ENCODE data around the gene HGFAC. TPM values are rescaled to one million over a fixed set of nuclear protein-coding genes. Genes with fewer than 3 reads are reported as not detected.
"Not testable (repeated sequence)": the region's sequence is repeated elsewhere in the genome, so short reads cannot be mapped to it uniquely, and the experiment has no call there.

HGFAC gene
- total RNA-seq, 1 donor from 2014 or later = not detected

GRCh38 chr4:3407171-3407771 lies 34.5 kb upstream of the HGFAC start:
- Mint-ChIP-seq H3K4me3 (no peak overlapping the region), H3K36me3 (ENCODE audit: low read depth) (no peaks in the 10 kb centered on the region)

GRCh38 chr4:3407930-3408792 lies 33.6 kb upstream of the HGFAC start:
- H3K4me1 Mint-ChIP-seq = no peaks in the 10 kb centered on the region
- no peak for DNase-seq
- intact Hi-C loops (cut with micrococcal nuclease) = no loop called here
- no peaks in the 10 kb centered on the region for H3K36me3 Mint-ChIP-seq (ENCODE audit: low read depth)
- no peak overlapping the region for H3K4me3 Mint-ChIP-seq
- H3K27ac Mint-ChIP-seq = no peak overlapping the region
- no peaks in the 10 kb centered on the region for H3K9me3 Mint-ChIP-seq
- no peaks in the 10 kb centered on the region for H3K27me3 Mint-ChIP-seq

More at GRCh38 chr4:3407171-3407771, 34.5 kb upstream of the HGFAC start:
- Mint-ChIP-seq H3K9me3 (no peaks in the 10 kb centered on the region), H3K27me3 (no peaks in the 10 kb centered on the region), H3K27ac (no peak overlapping the region), H3K4me1 (no peaks in the 10 kb centered on the region)
- intact Hi-C loops (cut with micrococcal nuclease) = no loop called here
- no peak for DNase-seq

- Mint-ChIP-seq H3K4me3 (no peak overlapping the region), H3K27me3 (no peaks in the 10 kb centered on the region), H3K27ac (no peak overlapping the region), H3K4me1 (no peaks in the 10 kb centered on the region), H3K36me3 (ENCODE audit: low read depth) (no peaks in the 10 kb centered on the region), H3K9me3 (no peaks in the 10 kb centered on the region)
- intact Hi-C loops (cut with micrococcal nuclease) = no loop called here
- DNase-seq = no peak
These were observed 32.9 kb upstream of the HGFAC start for GRCh38 chr4:3408793-3409330.

- Mint-ChIP-seq H3K27me3 (no peaks in the 10 kb centered on the region), H3K4me1 (no peaks in the 10 kb centered on the region), H3K27ac (no peak overlapping the region), H3K4me3 (no peak overlapping the region), H3K9me3 (no peaks in the 10 kb centered on the region), H3K36me3 (ENCODE audit: low read depth) (no peaks in the 10 kb centered on the region)
- intact Hi-C loops (cut with micrococcal nuclease) = no loop called here
- no peak for DNase-seq
These were observed 32.1 kb upstream of the HGFAC start for GRCh38 chr4:3409571-3410091.

- Mint-ChIP-seq H3K4me1 (no peaks in the 10 kb centered on the region), H3K27ac (no peak overlapping the region), H3K9me3 (no peaks in the 10 kb centered on the region), H3K4me3 (no peak overlapping the region), H3K27me3 (no peaks in the 10 kb centered on the region), H3K36me3 (ENCODE audit: low read depth) (no peaks in the 10 kb centered on the region)
- intact Hi-C loops (cut with micrococcal nuclease) = no loop called here
- DNase-seq = no peak
These were observed 31.2 kb upstream of the HGFAC start for GRCh38 chr4:3410401-3411135.

GRCh38 chr4:3411190-3411589 lies 30.6 kb upstream of the HGFAC start:
- H3K9me3 Mint-ChIP-seq; H3K27me3 Mint-ChIP-seq; H3K4me3 Mint-ChIP-seq; H3K4me1 Mint-ChIP-seq; DNase-seq; H3K27ac Mint-ChIP-seq; H3K36me3 Mint-ChIP-seq (ENCODE audit: low read depth); intact Hi-C loops (cut with micrococcal nuclease): not testable (repeated sequence)

GRCh38 chr4:3411676-3412075 lies 30.1 kb upstream of the HGFAC start:
- Mint-ChIP-seq H3K9me3 (no peaks in the 10 kb centered on the region), H3K4me3 (no peak overlapping the region), H3K36me3 (ENCODE audit: low read depth) (no peaks in the 10 kb centered on the region), H3K27ac (no peak overlapping the region), H3K27me3 (no peaks in the 10 kb centered on the region), H3K4me1 (no peaks in the 10 kb centered on the region)
- intact Hi-C loops (cut with micrococcal nuclease) = no loop called here
- DNase-seq = no peak

GRCh38 chr4:3412257-3413020 lies 29.3 kb upstream of the HGFAC start:
- H3K4me3 Mint-ChIP-seq = no peak overlapping the region
- no peak overlapping the region for H3K27ac Mint-ChIP-seq
- no peak for DNase-seq

GRCh38 chr4:3413217-3413671 lies 28.5 kb upstream of the HGFAC start:
- Mint-ChIP-seq H3K4me1 (no peaks in the 10 kb centered on the region), H3K36me3 (ENCODE audit: low read depth) (no peaks in the 10 kb centered on the region), H3K4me3 (no peak overlapping the region), H3K27ac (no peak overlapping the region), H3K27me3 (no peaks in the 10 kb centered on the region), H3K9me3 (no peaks in the 10 kb centered on the region)
- intact Hi-C loops (cut with micrococcal nuclease) = no loop called here
- DNase-seq = no peak

More at GRCh38 chr4:3412257-3413020, 29.3 kb upstream of the HGFAC start:
- H3K36me3 Mint-ChIP-seq (ENCODE audit: low read depth) = no peaks in the 10 kb centered on the region
- no peaks in the 10 kb centered on the region for H3K27me3 Mint-ChIP-seq
- intact Hi-C loops (cut with micrococcal nuclease) = no loop called here
- no peaks in the 10 kb centered on the region for H3K4me1 Mint-ChIP-seq
- no peaks in the 10 kb centered on the region for H3K9me3 Mint-ChIP-seq

GRCh38 chr4:3413675-3414420 lies 27.9 kb upstream of the HGFAC start:
- H3K27me3 Mint-ChIP-seq = no peaks in the 10 kb centered on the region
- intact Hi-C loops (cut with micrococcal nuclease) = no loop called here
- no peak for DNase-seq
- no peaks in the 10 kb centered on the region for H3K36me3 Mint-ChIP-seq (ENCODE audit: low read depth)
- no peaks in the 10 kb centered on the region for H3K4me1 Mint-ChIP-seq
- no peak overlapping the region for H3K4me3 Mint-ChIP-seq
- H3K27ac Mint-ChIP-seq = no peak overlapping the region
- no peaks in the 10 kb centered on the region for H3K9me3 Mint-ChIP-seq

GRCh38 chr4:3414421-3415279 lies 27.1 kb upstream of the HGFAC start:
- Mint-ChIP-seq H3K4me1 (no peaks in the 10 kb centered on the region), H3K36me3 (ENCODE audit: low read depth) (no peaks in the 10 kb centered on the region), H3K27me3 (no peaks in the 10 kb centered on the region), H3K4me3 (no peak overlapping the region), H3K27ac (no peak overlapping the region), H3K9me3 (no peaks in the 10 kb centered on the region)
- DNase-seq = no peak
- intact Hi-C loops (cut with micrococcal nuclease) = no loop called here

GRCh38 chr4:3415471-3416141 lies 26.2 kb upstream of the HGFAC start:
- Mint-ChIP-seq H3K4me1 (no peaks in the 10 kb centered on the region), H3K4me3 (no peak overlapping the region), H3K27me3 (no peaks in the 10 kb centered on the region), H3K27ac (no peak overlapping the region), H3K9me3 (no peaks in the 10 kb centered on the region), H3K36me3 (ENCODE audit: low read depth) (no peaks in the 10 kb centered on the region)
- no peak for DNase-seq
- intact Hi-C loops (cut with micrococcal nuclease) = no loop called here
